GM18867 (cell line): Measurements from ENCODE around the gene CCDC142.

Experiments
- ATAC-seq: cut with Tn5 transposase; IDR thresholded peaks from one replicate; pipeline ENCODE4 v1.9.1; 2021; ENCODE audit warnings: mild to moderate bottlenecking, moderate library complexity; ENCODE audit not compliant: unreplicated experiment

CCDC142 gene

DNA sequence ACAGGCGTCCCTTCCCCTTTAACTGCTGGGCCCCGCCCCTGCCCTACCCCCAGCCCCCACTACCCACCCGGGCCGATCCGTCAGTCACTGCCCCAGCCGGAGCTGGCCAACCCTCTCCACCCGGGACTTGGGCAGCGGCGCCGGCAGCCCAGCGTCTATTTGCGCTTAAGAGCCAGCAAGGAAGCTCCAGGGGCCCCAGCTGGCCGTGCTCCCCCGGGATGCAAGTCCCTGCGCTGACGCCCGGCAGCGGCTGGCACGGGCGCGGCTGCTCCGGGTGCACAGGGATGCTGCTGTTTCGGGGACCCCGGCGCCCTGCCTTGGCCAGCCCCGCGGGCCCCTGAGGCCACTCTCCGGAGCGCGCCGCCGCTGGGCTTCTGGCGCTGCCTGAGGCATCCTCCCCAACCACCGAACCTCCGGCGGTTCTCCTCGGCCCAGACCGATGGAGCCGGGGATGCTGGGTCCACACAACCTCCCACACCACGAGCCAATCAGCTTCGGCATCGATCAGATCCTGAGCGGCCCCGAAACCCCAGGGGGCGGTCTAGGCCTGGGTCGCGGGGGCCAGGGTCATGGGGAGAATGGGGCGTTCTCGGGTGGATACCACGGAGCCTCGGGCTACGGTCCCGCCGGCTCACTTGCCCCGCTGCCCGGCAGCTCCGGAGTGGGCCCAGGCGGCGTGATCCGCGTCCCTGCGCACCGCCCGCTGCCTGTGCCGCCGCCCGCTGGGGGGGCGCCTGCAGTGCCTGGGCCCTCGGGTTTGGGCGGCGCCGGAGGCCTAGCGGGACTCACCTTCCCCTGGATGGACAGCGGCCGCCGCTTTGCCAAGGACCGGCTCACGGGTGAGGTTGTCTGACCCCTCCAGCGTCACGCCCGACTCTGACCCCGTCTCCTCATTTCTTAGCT is 31.8 kb upstream of the CCDC142 start, which contains the start of gene TLX2:
TLX2 (plus strand) TSS at position 83 of the 903 bp plus-strand sequence; CDS start at position 440, 357 bp downstream.
- no peak for ATAC-seq

DNA sequence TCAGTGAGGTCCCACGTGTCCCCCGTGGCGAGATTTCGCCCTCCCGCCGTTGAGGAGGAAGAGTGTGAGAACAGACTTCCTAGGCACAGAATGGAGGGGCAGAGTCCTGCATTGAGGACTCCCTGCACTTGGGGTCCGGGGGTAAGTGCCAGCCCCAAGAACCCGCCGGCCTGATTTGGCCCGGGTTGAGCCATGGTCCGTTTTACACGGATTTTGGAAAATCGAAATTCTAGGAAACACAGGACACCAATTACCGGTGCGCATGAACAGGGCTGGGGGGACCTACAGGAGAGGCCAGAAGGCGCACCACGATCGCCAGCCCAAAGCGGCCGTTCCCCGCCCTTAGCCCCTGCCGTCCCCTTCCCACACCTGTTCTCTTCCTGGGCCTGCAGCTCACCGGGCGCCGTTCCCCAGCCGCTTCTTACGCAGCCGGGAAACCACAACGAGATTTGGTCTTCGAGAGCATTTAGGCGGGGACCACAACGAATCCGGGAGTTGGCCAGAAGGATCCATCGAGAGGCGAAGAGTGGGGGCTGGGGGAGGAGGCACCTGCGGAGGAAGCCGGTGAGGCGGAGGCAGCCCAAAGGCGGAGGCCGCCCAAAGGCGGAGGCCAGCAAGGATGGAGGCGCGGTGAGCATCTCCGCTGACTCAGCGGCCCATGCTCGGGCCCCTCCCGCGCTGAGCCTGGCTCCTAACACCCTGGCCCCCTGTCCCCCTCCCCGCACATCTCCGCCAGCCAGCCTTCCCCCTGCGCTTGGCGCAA is 31.0 kb upstream of the CCDC142 start:
- ATAC-seq: no peak

DNA sequence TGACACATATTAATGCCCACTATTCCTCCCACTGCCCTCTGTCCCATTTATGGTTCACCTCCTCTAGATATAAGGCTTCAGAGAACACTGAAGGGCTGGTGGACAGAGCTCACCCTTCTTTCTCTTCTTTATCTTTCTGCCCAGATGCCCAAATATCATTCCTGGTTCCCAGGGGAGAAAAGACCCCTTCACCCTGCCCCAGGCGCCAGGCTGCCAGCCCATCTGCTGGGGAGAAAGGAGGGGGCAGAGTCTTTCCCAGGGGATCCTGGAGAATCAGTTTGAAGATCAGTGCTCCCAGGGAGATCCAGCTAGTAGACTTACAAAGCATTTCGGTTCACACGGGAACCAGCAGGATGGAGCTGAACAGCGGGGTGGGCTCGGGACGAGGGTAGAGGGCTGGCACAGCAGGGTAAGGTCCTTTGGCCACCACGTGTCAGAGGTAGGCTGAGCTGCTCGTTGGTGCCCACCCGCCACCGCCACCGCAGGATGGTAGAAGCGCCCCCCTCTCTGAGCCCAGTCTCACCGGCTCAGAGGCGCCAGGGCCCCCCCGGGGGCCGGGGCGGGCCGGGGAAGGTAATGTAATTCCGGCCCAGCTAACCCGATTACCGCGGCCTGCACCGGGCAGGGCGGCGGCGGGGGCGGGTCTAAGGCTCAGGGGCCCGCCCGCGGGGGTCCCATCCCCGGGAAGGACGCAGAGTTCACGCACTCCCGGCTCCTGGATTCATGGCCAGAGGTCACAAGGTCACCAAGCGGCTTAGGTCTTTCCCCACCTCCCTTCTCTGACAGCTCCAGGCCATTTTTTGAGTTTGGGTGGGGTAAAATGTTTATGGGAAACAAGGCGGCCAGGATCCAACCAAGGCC is 30.2 kb upstream of the CCDC142 start:
- ATAC-seq: no peak

DNA sequence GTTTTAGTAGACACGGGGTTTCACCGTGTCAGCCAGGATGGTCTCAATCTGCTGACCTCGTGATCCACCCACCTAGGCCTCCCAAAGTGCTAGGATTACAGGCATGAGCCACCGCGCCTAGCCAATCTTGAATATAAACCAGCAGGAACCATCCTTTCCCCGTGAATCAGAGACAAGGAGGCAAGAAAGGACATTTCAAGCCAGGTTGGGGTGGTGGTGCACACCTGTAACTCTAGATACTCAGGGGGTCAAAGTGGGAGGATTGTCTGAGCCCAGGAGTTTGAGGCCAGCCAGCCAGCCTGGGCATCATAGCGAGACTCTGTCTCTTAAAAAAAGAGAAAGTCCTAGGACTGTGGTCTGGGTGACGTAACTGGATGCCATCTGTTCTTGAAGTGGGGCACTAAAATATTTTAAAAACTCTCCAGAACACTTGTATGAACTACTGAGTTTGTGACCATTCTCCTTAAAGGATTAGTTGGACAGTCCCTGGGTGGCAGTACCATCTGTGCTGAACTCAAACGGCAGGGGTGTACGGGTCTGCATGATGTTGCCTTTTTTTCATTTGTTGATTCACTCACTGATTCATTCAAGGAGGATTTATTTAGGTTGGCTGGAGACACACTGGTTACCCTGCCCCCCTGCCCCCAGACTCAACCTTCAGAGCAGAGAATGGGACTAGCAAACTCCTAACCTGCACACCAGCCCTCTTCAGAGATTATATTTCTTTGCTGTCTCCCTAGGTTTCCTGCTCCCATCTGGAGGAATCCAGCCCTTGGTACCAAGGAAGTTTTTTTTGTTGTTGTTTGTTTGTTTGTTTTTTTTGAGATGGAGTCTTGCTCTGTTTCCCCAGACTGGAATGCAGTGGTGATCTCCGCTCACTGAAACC is 28.5 kb upstream of the CCDC142 start:
- no peak for ATAC-seq

DNA sequence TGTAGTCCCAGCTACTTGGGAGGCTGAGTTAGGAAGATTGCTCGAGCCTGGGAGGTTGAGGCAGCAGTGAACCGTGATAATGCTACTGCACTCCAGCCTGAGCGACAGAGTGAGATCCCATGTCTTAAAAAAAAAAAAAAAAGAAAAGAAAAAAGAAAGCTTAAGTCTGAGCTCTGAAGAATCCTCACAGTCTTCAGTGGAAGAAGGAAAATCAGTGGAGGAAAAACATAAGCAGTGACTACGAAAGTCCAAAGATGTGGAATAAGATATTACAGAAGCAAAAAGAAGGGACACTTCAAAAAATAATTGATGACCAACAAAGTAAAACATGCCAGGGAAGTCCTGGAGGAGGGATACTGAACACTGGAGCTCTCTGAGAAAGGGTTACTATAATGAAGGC is 27.5 kb upstream of the CCDC142 start:
- no peak for ATAC-seq

DNA sequence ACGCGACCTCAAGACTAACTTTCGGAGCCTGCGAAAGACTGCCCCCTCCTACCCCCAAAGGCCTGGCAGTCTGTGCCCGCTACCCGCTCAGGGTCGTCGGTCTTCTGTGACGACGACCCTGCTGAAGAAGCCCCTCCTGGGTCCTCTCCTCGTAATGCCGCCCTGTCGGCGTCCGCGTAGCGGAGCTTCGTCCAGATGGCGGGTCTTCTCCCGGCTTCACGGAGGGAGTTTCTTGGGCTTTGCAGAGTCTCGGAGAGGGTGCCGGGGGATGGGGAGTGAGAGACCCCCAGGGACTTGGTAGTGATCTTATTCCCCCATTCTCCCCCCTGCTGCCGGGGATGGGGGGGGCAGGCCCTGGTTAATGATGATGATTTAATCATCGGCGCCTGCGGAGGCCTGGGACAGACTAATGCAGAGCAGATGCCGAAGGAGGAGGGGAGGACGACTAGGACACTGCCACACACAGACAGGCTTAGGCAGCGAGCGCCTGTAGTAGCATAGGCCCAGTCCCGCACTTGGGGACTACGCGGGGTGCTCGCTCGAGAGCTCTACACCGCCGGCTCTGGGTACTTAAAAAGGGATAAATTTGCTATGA is 25.2 kb upstream of the CCDC142 start:
- ATAC-seq: peak; percentile 6

DNA sequence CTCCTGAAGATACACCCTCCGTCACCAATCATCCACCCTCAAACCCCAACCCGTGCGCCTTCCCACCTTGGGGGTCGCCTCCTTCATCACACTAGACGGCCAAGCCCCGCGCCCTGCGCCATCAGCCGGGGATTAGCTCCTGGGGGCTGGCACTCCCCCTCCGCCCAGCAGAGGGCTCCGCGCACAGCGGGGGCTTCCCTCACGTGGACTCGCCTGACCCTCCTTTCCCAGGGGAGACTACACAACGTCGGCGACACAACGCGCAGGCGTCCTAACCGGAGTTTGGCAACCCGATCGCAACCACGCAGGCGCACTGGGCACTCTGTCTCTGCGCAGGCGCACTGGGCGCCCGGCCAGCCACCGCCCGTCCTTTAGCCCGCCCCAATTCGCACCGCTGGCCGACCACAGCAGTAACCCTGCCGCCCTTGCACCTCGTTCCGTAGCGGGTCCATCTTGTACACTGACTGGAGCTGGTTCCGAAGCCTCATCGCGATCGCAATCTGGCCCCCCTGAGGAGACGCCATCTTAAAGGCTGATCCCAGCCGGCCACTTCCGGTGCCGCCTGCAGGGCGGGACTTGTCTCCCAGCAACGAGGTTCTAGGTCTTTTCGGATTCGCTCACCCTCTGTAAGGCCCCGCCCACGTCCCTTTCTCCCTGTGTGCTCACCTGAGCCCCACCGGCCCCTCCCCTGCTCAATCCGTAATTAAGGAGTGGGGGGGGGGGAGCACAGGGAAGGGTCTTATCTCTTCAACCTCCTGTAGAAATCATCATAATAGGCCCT is 24.5 kb upstream of the CCDC142 start, which contains the start of gene PCGF1:
PCGF1 (minus strand) TSS at position 551 of the 781 bp plus-strand sequence; CDS start at position 524, 27 bp downstream.
- ATAC-seq: peak; percentile 89

DNA sequence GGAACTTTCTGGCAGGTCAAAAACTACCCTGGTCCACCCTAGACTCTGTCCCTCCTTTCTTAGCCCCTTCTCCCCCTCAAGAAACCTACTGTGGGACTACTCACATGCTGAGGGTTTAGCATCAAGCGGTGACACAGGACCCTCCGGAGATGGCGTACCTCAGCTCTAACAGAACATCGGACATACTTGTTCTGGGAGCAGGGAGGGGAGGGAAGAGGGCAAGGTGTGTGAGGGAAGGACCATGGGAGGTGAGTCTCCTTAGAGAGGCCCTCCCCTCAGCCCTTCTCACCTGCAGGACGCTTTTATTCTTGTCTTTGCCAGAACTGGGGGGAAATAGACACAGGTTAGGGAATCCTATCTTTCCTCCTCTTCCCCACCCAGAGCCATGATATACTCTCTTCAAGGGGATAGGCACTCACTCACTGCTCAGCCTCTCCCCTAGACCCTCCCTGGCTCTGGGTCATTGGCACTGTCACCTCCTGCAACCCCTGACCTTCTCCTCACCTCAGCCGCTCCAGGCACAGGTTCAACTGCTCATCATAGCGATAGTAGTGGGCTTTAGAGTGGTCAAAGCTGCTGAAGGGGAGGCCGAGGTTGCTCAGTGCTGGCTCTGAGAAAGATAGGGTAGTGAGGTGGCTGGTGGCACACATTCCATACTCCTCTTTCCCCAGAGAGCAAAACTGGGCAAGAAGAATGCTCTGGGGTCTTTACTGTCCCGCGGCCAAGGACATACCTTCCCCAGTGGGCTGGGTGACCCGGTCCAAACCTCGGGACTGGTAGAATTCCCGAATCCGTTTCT is 22.8 kb upstream of the CCDC142 start:
- ATAC-seq: no peak

DNA sequence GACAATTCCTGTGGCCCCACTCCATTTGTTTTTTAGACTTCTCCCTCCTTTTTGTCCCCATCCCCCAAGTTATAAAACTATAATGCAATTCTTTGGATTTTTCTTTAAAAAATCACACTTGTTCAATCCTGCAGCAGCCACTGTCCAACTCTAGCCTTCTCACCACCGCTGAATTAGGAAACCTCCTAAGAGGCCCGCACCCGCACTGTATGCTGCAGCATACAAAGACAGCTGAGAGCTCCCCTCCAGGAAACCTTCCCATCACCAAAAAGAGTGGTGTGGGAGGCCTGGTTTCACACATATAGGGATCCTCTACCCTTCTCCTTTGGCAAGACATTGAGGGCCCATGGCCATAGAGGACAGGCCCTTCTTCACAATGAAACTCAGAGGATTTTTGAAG is 21.8 kb upstream of the CCDC142 start:
- no peak for ATAC-seq

DNA sequence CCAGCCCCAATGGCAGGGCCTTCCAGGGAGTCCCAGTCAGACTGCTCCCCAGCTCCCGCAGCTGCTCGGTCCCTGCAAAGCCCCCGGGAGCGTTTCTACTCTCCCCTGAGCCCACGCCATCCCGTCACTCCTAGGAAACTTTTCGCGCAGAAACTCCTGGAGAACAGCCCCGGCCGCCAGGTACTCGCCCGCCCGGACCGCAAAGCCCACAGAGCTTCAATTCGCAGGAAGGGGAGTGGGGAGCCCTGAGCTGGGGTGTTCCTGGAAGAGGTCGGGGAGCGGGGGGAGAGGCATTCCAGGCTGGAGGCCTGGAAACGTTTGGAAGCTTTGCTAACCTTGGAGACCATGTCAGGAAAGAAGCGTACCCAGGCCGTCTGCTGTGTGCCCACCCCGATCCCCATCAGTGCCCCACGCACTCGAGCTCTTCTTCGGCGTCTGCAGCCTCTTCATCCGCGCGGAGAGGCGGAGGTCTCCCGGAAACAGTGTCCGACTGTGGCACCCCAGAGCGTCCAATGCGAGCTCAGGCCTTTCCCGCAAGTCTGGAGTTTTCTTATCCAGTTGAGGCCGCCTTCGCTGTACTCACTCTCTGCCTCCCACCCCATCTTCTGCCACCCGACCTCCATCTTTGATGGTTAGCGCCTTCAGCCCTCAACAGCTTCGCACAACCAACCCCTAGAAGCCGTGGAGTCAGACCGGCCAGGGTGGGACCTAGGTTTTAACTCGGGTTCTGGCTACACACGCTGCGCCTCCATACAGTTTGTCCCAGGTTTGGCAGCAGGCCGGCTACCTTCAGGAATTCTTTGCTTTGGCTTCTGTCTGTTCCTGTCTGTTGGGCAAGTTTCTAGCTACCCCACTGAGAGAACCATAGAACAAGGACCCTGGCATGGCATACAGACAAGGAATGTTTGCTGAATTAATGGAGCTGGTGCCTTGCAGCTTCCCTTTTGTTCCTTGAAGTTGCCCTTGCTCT is 21.0 kb upstream of the CCDC142 start:
- ATAC-seq: no peak

DNA sequence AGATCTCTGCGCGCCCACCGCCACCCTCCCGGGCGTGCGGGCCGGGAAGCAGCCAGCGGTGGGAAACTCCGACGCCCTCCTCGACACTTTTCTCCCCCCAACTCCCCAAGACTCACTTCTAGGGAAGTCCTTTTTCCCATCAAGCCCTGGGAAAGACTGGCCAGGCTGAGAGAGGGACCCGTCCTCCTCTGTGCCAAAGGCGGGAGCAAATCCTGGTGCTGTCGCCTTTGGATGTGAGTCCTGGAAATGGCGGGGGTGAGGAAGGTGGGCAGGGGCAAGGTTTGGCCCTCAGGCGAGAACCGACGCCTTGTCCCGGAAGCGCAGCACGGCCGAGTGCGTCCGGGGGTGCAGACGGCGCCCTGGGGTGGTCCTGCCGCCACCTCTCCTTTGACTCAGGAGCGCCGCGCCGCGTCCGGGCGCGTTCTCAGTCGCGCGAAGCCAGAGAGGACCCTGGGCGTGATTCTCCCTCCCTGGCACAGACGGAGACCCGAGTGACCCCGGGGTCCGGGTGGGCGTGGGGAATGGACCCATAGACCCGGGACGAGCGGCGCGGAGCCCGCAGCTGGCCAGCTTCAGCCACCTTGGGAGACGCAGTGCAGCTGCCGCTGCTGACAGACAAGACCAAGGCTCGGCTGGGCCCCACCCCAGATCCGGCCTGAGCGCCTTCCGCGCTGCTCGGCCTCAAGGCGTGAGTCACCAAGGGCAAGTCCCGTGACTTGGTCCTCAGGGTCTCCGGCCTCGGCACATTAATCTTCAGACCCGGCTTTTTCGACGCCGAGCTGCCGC is 20.1 kb upstream of the CCDC142 start:
- peak; percentile 31 for ATAC-seq

DNA sequence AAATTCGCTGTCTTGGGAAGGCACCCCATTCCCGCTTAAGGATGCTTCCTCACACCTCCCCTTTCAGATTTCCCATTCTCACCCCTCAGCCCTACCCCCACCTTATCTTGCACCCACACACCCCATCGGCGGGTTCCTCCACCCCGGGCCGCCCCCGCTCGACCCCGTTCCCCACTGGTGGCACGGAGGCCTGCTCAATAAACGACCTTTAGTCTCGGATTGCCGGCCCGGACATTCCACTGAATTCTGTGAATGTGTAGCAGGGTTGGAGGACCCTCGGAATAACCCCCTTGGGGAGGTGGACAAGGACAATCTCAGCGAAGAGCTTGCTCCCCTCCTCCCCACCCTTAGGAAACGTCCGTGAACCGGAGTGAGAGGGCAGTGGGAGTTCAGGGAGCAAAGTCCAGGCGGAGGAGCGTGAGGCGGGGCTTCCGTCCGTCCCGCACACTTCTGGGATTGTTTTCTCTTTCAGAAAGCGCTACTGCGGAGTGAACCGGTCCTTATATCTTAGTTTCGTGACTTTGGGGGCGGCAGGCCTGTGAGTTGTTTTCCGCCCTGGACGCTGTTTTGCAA is 19.4 kb upstream of the CCDC142 start:
- no peak for ATAC-seq

DNA sequence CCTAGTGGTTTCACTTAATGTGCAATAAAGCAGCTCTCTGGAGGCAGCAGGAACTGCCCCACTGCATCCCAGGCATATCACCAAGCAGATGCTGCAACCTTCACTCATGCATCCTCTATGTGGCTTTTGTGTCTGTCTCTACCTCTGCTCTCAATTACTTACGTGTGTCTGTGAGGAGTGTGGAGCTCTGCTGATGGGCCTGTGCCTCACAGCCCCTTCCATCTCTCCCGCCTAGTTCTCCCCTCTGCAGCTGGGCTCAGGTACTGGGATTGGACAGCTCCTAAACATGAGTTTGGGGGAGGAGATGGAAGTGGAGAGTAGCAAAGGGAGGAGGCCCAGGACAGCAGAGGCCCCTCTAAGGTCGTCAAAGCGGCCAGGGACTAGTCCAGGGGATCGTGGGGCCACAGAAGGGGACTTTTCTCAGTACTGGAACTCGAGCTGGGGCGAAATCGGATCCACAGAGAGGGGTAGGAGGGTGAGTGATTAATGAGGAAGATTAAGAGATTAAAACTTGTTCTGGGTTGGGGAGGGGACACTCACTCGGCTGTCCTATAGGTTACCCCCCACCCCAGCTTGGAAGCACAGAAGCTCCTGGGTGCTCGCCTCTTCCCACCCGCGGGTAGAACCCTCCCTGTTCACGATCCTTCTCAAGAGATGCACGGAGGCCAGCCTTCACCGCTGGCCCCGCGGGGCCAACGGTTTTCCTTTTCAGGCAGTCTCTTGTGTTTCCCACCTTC is 18.7 kb upstream of the CCDC142 start:
- ATAC-seq: no peak

DNA sequence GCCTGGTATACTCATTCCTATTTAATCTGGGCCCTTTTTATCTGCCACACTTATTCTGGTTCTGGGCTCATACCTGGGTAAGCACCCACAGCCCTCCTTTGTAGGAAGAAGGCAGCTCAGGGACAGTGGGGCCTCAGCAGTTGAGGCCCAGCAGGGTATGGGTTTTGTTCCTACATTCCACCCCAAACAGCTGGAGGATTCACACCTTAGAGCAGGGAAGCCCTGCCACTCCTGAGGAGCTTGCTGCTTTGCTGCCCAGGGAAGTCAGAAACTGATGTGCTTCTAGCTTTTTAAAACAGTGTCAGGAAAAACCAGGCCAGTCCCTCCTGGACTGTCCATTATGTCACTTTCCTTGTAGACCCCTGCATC is 17.8 kb upstream of the CCDC142 start:
- ATAC-seq: no peak
